Measurements from ENCODE around the gene MST1R. TPM values are rescaled to one million over a fixed set of nuclear protein-coding genes. Genes with fewer than 3 reads are reported as not detected.

MST1R gene
- total and polyA plus RNA-seq, 2 donors (not counting 3 experiments of a cell fraction or from before 2014, with no cell fraction given): 0.93 to 2.4 TPM

GRCh38 chr3:49925485-49925884 lies 21.8 kb upstream of the MST1R start:
- no peak overlapping the region for H3K4me2 ChIP-seq (ENCODE audit: insufficient read depth, low read length)
- no peaks in the 10 kb centered on the region for H3K9me1 ChIP-seq (replicated peaks; ENCODE audit: control insufficient read depth, extremely low read depth, insufficient read depth, low read length)
- no peaks in the 10 kb centered on the region for H4K20me1 ChIP-seq (replicated peaks; ENCODE audit: control insufficient read depth, extremely low read depth, insufficient read depth, low read length)
- no peak overlapping the region for H3K9ac ChIP-seq (replicated peaks; ENCODE audit: extremely low read depth, insufficient read depth, low read length)
- no TSS peak for BruUV-seq (replicated peaks)
- peaks cover 6% of the 10 kb centered on the region for H3K79me2 ChIP-seq (ENCODE audit: control insufficient read depth, insufficient read depth, low read length)
- FAIRE-seq (no peak), DNase-seq (ENCODE audit: low read depth, low spot score) (no peak)
- ChIA-PET CTCF (no interaction called here), POLR2A (no interaction called here)
- H2AFZ ChIP-seq (ENCODE audit: low read depth, low read length): no peak overlapping the region
- H3K9me3 ChIP-seq (replicated peaks; ENCODE audit: control insufficient read depth, insufficient read depth, low read length): no peaks in the 10 kb centered on the region
- TF ChIP-seq FOS (IDR thresholded peaks at IDR 0.05; ENCODE audit: borderline replicate concordance, insufficient read depth, low read length): no peak
- no peak for TF ChIP-seq GATA2 (IDR thresholded peaks at IDR 0.05; ENCODE audit: insufficient read depth, insufficient read length, low read depth, low read length)
- no peak for TF ChIP-seq EZH2 (IDR thresholded peaks at IDR 0.05; ENCODE audit: borderline replicate concordance, low read depth, low read length, severe bottlenecking)
- no peak for TF ChIP-seq POLR2AphosphoS5 (IDR thresholded peaks at IDR 0.05; ENCODE audit: insufficient read depth, low read depth, low read length)
- TF ChIP-seq MYC (IDR thresholded peaks at IDR 0.05; ENCODE audit: low read depth, low read length): no peak
- TF ChIP-seq JUN (IDR thresholded peaks at IDR 0.05; ENCODE audit: borderline replicate concordance, insufficient read depth, insufficient read length, low read depth): no peak
- no peak for TF ChIP-seq MAX (IDR thresholded peaks at IDR 0.05; ENCODE audit: insufficient read depth, insufficient read length)
- no peak for TF ChIP-seq POLR2A (IDR thresholded peaks at IDR 0.05; ENCODE audit: low read depth, low read length)
- TF ChIP-seq CTCF (IDR thresholded peaks at IDR 0.05; ENCODE audit: extremely low read depth in 1 of 2, insufficient read depth in 1 of 2, low read depth in 1 of 2, low read length in 2 of 2): no peak
- no peaks in the 10 kb centered on the region for H3K36me3 ChIP-seq (ENCODE audit: control insufficient read depth in 2 of 2, extremely low read depth in 1 of 2, insufficient read depth in 2 of 2, low read length in 2 of 2)
- peaks cover 5% of the 10 kb centered on the region for H3K4me1 ChIP-seq (ENCODE audit: control insufficient read depth, extremely low read depth, insufficient read depth, low read length)
- intact Hi-C loops (cut with micrococcal nuclease) (no loop called here), dilution Hi-C loops (cut with MboI; ENCODE audit: extremely low pct_ligation_motif_present, low sequenced_read_pairs) (no loop called here)
- no peak overlapping the region for H3K27ac ChIP-seq (ENCODE audit: insufficient read depth, low read depth, low read length)
- no peak overlapping the region for H3K4me3 ChIP-seq (replicated peaks in 1 of 3; ENCODE audit: insufficient read depth in 1 of 3, low read depth in 1 of 3, low read length in 3 of 3)
- H3K27me3 ChIP-seq (ENCODE audit: control insufficient read depth in 2 of 2, insufficient read depth in 2 of 2, low read length in 2 of 2): no peaks in the 10 kb centered on the region
